GM06990 (cell line): ENCODE results near the gene ACP2.
"Not testable (repeated sequence)": the region's sequence is repeated elsewhere in the genome, so short reads cannot be mapped to it uniquely, and the experiment has no call there.

Experiments used
- DNase-seq: peaks from one replicate; pipeline ENCODE4 v3.0.0-alpha.2; 2011; ENCODE audit not compliant: insufficient read length; ENCODE audit errors: extremely low read depth
- H3K27me3 ChIP-seq: replicated peaks from 2 replicates; pipeline ENCODE4 v1.6.0; 2011; ENCODE audit warnings: low read length; ENCODE audit not compliant: control insufficient read depth, insufficient read depth
- H3K36me3 ChIP-seq: 2 replicates; pipeline ENCODE4 v1.5.1; 2011; ENCODE audit warnings: low read length; ENCODE audit not compliant: control insufficient read depth, insufficient read depth
- H3K4me3 ChIP-seq: replicated peaks from 2 replicates; pipeline ENCODE4 v1.5.1; 2011; ENCODE audit warnings: low read depth, mild to moderate bottlenecking, control low read depth, low read length
- TF ChIP-seq, protein P1 (sequence below): IDR thresholded peaks from 2 replicates; pipeline ENCODE4 v1.5.1; 2011; ENCODE audit warnings: low read length, control low read depth, mild to moderate bottlenecking, inconsistent platforms; ENCODE audit not compliant: insufficient read depth, poor library complexity, severe bottlenecking

The ACP2 gene

DNA sequence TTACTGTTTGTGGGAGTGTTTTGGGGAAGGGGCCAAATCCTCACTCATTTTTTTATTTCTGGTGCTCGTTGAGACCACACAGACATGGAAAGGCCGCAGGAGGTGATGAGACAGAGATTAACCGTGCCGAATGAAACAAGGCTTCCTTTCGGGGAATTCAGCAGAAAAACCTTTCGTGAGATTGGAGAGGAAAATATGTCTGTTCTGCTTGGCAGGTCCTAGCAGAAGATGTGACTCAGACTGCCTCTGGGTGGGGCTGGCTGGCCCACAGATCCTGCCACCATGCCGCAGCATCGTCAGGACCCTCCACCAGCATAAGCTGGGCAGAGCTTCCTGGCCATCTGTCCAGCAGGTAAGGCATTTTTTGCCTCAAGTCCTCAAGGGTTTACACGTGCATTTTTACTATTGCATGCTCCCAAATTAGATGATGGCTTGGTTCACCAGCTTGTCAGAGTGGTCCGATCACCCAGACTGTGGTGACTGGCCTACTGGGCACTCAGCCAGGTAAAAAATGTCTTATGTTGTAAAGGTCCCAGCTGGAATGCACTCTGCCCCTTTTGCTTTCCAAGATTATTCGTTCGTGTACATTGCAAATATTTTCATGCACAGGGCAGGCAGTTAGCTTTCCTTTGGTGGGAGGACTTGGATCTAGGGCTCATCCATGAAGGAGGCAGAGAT lies 32.4 kb downstream of the ACP2 start:
- Histone ChIP-seq H3K4me3 (peak overlapping the region; percentile 70), H3K27me3 (no peaks in the 10 kb centered on the region), H3K36me3 (peaks cover 7% of the 10 kb centered on the region)
- peak; percentile 61 for DNase-seq
- TF ChIP-seq, protein P1, sequence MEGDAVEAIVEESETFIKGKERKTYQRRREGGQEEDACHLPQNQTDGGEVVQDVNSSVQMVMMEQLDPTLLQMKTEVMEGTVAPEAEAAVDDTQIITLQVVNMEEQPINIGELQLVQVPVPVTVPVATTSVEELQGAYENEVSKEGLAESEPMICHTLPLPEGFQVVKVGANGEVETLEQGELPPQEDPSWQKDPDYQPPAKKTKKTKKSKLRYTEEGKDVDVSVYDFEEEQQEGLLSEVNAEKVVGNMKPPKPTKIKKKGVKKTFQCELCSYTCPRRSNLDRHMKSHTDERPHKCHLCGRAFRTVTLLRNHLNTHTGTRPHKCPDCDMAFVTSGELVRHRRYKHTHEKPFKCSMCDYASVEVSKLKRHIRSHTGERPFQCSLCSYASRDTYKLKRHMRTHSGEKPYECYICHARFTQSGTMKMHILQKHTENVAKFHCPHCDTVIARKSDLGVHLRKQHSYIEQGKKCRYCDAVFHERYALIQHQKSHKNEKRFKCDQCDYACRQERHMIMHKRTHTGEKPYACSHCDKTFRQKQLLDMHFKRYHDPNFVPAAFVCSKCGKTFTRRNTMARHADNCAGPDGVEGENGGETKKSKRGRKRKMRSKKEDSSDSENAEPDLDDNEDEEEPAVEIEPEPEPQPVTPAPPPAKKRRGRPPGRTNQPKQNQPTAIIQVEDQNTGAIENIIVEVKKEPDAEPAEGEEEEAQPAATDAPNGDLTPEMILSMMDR: peak; percentile 27

DNA sequence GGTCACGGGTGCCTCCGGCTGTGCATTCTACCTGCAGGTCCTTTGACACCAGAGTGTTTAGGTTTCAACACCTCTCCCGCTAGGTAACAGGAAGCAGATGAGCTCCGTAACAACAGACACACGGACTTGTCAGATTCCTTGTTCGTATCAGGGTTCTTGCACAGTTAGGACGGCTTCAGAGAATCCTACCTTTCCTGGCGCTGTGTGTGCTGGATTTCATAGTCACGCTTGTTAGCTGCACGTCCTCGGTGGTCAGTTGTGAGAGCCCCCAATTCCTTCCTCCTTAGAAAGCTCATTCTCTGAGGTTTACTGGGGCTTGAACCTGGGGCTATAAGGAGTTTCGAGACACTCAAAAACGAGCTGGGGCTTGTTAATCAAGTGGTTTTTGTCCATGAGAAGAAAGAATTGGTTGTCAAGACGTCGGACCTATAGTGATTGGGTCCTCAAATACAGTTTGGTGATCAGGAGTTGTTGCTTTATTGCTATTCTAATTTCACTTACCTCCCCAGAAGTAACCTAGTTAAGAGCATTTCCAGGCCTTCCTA lies 33.2 kb downstream of the ACP2 start:
- H3K27me3 ChIP-seq: no peaks in the 10 kb centered on the region
- peak overlapping the region; percentile 70 for H3K4me3 ChIP-seq
- DNase-seq: no peak
- TF ChIP-seq, protein P1: no peak
- H3K36me3 ChIP-seq: peaks cover 5% of the 10 kb centered on the region

DNA sequence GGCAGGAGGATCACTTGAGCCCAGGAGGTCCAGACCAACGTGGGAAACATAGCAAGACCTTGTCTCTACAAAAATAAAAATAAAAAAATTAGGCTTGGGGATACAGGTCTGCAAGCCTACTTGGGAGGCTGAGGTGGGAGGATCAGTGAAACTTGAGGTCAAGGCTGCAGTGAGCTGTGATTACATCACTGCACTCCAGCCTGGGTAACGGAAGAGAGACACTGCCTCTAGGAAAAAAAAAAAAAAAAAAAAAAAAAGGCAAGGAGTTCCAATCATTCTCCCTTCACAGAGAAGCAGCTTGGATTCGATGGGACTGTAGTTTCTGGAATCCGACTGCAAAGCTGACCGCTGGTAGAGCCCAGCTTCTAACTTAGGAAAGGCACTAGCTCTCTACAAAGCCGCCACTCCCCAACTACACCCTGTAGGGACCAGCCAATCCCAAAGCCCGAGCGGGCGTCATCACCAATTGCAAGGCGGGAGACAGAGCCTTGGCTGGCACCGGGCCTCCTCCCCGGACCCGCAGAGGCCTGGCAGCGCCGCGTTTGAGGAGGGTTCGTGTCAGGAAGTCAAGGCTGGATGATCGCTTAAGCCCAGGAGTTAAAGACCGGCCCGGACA lies 34.6 kb downstream of the ACP2 start:
- TF ChIP-seq, protein P1: no peak
- peak; percentile 86 for DNase-seq
- Histone ChIP-seq H3K27me3 (no peaks in the 10 kb centered on the region), H3K36me3 (no peaks in the 10 kb centered on the region), H3K4me3 (peak overlapping the region; percentile 70)

DNA sequence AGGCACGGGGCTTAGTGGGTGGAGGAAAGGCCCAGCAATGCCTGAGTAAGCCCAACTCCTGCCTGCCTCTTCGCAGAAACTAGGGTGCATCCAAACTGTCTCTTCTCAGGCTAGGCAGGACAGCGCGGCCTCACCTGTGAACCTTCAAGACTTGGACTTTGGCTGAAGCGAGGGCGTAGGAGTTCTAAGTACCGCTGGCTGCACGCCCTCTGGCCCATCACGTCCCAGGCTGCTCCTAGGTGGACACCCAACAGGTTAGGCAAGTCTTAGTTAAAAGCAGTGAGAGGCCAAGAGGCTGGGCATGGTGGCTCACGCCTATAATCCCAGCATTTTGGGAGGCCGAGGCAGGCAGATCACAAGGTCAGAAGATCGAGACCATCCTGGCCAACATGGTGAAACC lies 35.7 kb downstream of the ACP2 start:
- TF ChIP-seq, protein P1: no peak
- DNase-seq: no peak
- Histone ChIP-seq H3K4me3 (no peak overlapping the region), H3K36me3 (no peaks in the 10 kb centered on the region), H3K27me3 (no peaks in the 10 kb centered on the region)

DNA sequence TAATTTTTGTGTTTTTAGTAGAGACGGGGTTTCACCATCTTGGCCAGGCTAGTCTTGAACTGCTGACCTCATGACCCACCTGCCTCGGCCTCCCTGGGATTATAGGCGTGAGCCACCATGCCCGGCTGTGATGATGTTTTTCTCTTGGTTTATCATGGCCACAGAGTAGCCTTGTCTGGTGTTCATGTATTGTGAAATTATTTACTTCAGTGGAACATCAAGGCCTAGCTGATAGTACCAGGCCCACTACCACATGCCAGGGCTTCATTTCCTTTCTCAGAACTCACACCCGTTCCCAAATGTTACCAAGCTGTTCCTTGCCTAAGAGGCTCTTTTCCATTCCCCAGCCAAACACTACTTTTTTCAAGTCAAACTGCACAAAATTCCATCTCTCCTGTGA lies 40.0 kb downstream of the ACP2 start:
- TF ChIP-seq, protein P1: no peak
- H3K27me3 ChIP-seq: no peaks in the 10 kb centered on the region; the same call in 1 of the 2 replicates
- H3K4me3 ChIP-seq: no peak overlapping the region
- DNase-seq: no peak
- no peaks in the 10 kb centered on the region for H3K36me3 ChIP-seq

DNA sequence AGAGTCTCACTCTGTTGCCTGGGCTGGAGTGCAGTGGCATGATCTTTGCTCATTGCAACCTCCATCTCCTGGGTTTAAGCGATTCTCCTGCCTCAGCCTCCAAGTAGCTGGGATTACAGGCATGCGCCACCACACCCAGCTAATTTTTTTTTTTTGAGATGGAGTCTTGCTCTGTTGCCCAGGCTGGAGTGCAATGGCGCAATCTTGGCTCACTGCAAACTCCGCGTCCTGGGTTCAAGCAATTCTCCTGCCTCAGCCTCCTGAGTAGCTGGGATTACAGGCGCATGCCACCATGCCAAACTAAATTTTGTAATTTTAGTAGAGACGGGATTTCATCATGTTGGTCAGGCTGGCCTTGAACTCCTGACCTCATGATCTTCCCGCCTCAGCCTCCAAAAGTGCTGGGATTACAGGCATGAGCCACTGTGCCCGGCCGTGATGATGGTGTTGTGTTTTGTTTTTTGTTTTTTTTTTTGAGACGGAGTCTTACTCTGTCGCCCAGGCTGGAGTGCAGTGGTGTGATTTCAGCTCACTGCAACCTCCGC lies 40.5 kb downstream of the ACP2 start:
- not testable (repeated sequence) for H3K4me3 ChIP-seq, H3K36me3 ChIP-seq, DNase-seq

More for the DNA sequence above, 40.5 kb downstream of the ACP2 start:
- not testable (repeated sequence) for H3K27me3 ChIP-seq
